HK-2 (cell line): ENCODE measurements around the gene TAGAP.

ENCODE experiments used
- DNase-seq: peaks from one replicate; pipeline ENCODE4 v3.0.0-alpha.2; 2018; ENCODE audit not compliant: unreplicated experiment

The TAGAP gene

GRCh38 chr6:159044899-159045727, at the start of gene TAGAP:
Gene TAGAP (minus strand): TSS chr6:159044991. CDS start chr6:159044146, 845 bp downstream.
- no peak for DNase-seq

- no peak for DNase-seq
Observed at GRCh38 chr6:159093609-159094443, 49.0 kb upstream of the TAGAP start.

GRCh38 chr6:159092631-159093030, 47.8 kb upstream of the TAGAP start:
- DNase-seq, result no peak

- no peak for DNase-seq
Observed at GRCh38 chr6:159090530-159091480, 46.0 kb upstream of the TAGAP start.

GRCh38 chr6:159089909-159090308, 45.1 kb upstream of the TAGAP start:
- no peak for DNase-seq

GRCh38 chr6:159089443-159089842, 44.7 kb upstream of the TAGAP start:
- DNase-seq, result no peak

GRCh38 chr6:159086033-159086618, 41.3 kb upstream of the TAGAP start:
- no peak for DNase-seq

- no peak for DNase-seq
Observed at GRCh38 chr6:159085396-159085895, 40.7 kb upstream of the TAGAP start.

GRCh38 chr6:159084493-159085091, 39.8 kb upstream of the TAGAP start:
- DNase-seq, result no peak

GRCh38 chr6:159083146-159083545, 38.4 kb upstream of the TAGAP start:
- DNase-seq, result no peak

GRCh38 chr6:159082039-159082815, 37.4 kb upstream of the TAGAP start:
- no peak for DNase-seq

- DNase-seq, result no peak
Observed at GRCh38 chr6:159080217-159080976, 35.6 kb upstream of the TAGAP start.

GRCh38 chr6:159079367-159079766, 34.6 kb upstream of the TAGAP start:
- no peak for DNase-seq

GRCh38 chr6:159077123-159077522, 32.3 kb upstream of the TAGAP start:
- DNase-seq, result no peak

GRCh38 chr6:159075506-159076228, 30.9 kb upstream of the TAGAP start:
- no peak for DNase-seq

- no peak for DNase-seq
Observed at GRCh38 chr6:159074876-159075275, 30.1 kb upstream of the TAGAP start.

- peak; percentile 27 for DNase-seq
Observed at GRCh38 chr6:159074120-159074684, 29.4 kb upstream of the TAGAP start.
